Fibroblast of lung (primary cell): Measurements from ENCODE around the gene AGPAT4. TPM values are rescaled to one million over a fixed set of nuclear protein-coding genes. Genes with fewer than 3 reads are reported as not detected.

Experiments used
- DNase-seq, 2 donors: peaks; one replicate each; pipeline versions ENCODE4 v3.0.0 to v3.0.0-alpha.2; 2010; ENCODE audit warnings: low read depth in 2 of 2
- H2AFZ ChIP-seq: 2 replicates; pipeline ENCODE4 v1.5.1; 2012; ENCODE audit warnings: low read length, control low read depth, inconsistent platforms
- H3K27ac ChIP-seq: 2 replicates; pipeline ENCODE4 v1.5.1; 2011; ENCODE audit warnings: low read length, control low read depth; ENCODE audit not compliant: insufficient read depth
- H3K27me3 ChIP-seq: 2 replicates; pipeline ENCODE4 v1.5.1; 2011; ENCODE audit warnings: mild to moderate bottlenecking, low read length; ENCODE audit not compliant: control insufficient read depth, insufficient read depth
- H3K36me3 ChIP-seq: 2 replicates; pipeline ENCODE4 v1.5.1; 2011; ENCODE audit warnings: low read length; ENCODE audit not compliant: control insufficient read depth, insufficient read depth
- H3K4me1 ChIP-seq: 2 replicates; pipeline ENCODE4 v1.5.1; 2011; ENCODE audit warnings: low read length; ENCODE audit not compliant: control insufficient read depth, insufficient read depth; ENCODE audit errors: extremely low read depth
- H3K4me2 ChIP-seq: 2 replicates; pipeline ENCODE4 v1.5.1; 2011; ENCODE audit warnings: low read length, control low read depth; ENCODE audit not compliant: insufficient read depth; ENCODE audit errors: extremely low read depth
- H3K4me3 ChIP-seq, 4 experiments: fragments of 200-600 bp in 1 of 4; sonication (generic) in 1 of 4; replicated peaks in 1 of 4; 2 replicates each; pipeline ENCODE4 v1.5.1; 2011 to 2016; ENCODE audit warnings: low read length in 4 of 4, low read depth in 3 of 4, mild to moderate bottlenecking in 3 of 4, control low read depth in 2 of 4, inconsistent platforms in 1 of 4, mixed read lengths in 1 of 4; ENCODE audit not compliant: insufficient read depth in 1 of 4; ENCODE audit errors: control extremely low read depth in 1 of 4
- H3K79me2 ChIP-seq: 2 replicates; pipeline ENCODE4 v1.5.1; 2012; ENCODE audit warnings: mild to moderate bottlenecking, low read length, inconsistent platforms; ENCODE audit not compliant: control insufficient read depth, insufficient read depth
- H3K9ac ChIP-seq: 2 replicates; pipeline ENCODE4 v1.5.1; 2011; ENCODE audit warnings: mild to moderate bottlenecking, low read length, control low read depth; ENCODE audit not compliant: insufficient read depth
- H3K9me3 ChIP-seq: 2 replicates; pipeline ENCODE4 v1.5.1; 2012; ENCODE audit warnings: low read depth, low read length; ENCODE audit not compliant: control insufficient read depth, insufficient read depth
- H4K20me1 ChIP-seq: 2 replicates; pipeline ENCODE4 v1.5.1; 2011; ENCODE audit warnings: low read length; ENCODE audit not compliant: control insufficient read depth, insufficient read depth; ENCODE audit errors: extremely low read depth
- CTCF ChIP-seq, 2 donors: IDR thresholded peaks in 1 of 2; conservative IDR thresholded peaks in 1 of 2; 1 replicate in 1 of 2; 2 replicates in 1 of 2; pipeline ENCODE4 v1.5.1; 2011 to 2012; ENCODE audit warnings: low read length in 2 of 2, control low read depth in 1 of 2, inconsistent platforms in 1 of 2, low read depth in 1 of 2, mild to moderate bottlenecking in 1 of 2
- EZH2 ChIP-seq: IDR thresholded peaks from 2 replicates; pipeline ENCODE4 v1.5.1; 2012; ENCODE audit warnings: low read length, control low read depth, mild to moderate bottlenecking; ENCODE audit errors: missing control alignments
- polyA plus RNA-seq, 2 donors: library from polyadenylated mRNA; depleted of rRNA in 1 of 2; stranded (reverse) in 1 of 2; unstranded in 1 of 2; fragments of >200 nt; gene quantifications; 2 replicates each; pipeline ENCODE4 v1.2.1, GENCODE V29; 2011 to 2012; ENCODE audit warnings: missing spikeins in 1 of 2
- total RNA-seq: library from RNA; depleted of rRNA; stranded (reverse); fragments of >200 nt; gene quantifications from 2 replicates; pipeline ENCODE4 v1.2.1, GENCODE V29; 2014

The AGPAT4 gene
- total and polyA plus RNA-seq, 2 donors (not counting 1 experiment from before 2014, with no cell fraction given), result 4.7 to 8.4 TPM

- H3K9me3 ChIP-seq, result no peaks in the 10 kb centered on the region
- H3K4me1 ChIP-seq, result no peaks in the 10 kb centered on the region
- no peak overlapping the region for H3K4me2 ChIP-seq
- no peak for TF ChIP-seq EZH2
- TF ChIP-seq CTCF (conservative IDR thresholded peaks at IDR 0.05 in 1 of 2, IDR thresholded peaks at IDR 0.05 in 1 of 2; ENCODE audit: low read depth in 1 of 2, low read length in 2 of 2), result no peak
- H3K4me3 ChIP-seq, result no peak overlapping the region
- no peaks in the 10 kb centered on the region for H3K79me2 ChIP-seq
- H3K27me3 ChIP-seq, result no peaks in the 10 kb centered on the region
- H3K27ac ChIP-seq, result no peak overlapping the region
- H3K9ac ChIP-seq, result no peak overlapping the region
- no peaks in the 10 kb centered on the region for H3K36me3 ChIP-seq
- H2AFZ ChIP-seq, result no peak overlapping the region
- no peak for DNase-seq
- H4K20me1 ChIP-seq, result no peaks in the 10 kb centered on the region
Measured at GRCh38 chr6:161210857-161211256, 63.0 kb downstream of the AGPAT4 start.

GRCh38 chr6:161207200-161207599 lies 66.7 kb downstream of the AGPAT4 start:
- H4K20me1 ChIP-seq, result no peaks in the 10 kb centered on the region
- H3K4me3 ChIP-seq, result no peak overlapping the region
- no peaks in the 10 kb centered on the region for H3K4me1 ChIP-seq
- H3K36me3 ChIP-seq, result no peaks in the 10 kb centered on the region
- H3K27me3 ChIP-seq, result no peaks in the 10 kb centered on the region
- H3K79me2 ChIP-seq, result no peaks in the 10 kb centered on the region
- no peak for DNase-seq
- H2AFZ ChIP-seq, result no peak overlapping the region
- no peak overlapping the region for H3K9ac ChIP-seq
- no peak overlapping the region for H3K27ac ChIP-seq
- H3K9me3 ChIP-seq, result no peaks in the 10 kb centered on the region
- no peak for TF ChIP-seq CTCF (conservative IDR thresholded peaks at IDR 0.05 in 1 of 2, IDR thresholded peaks at IDR 0.05 in 1 of 2; ENCODE audit: low read depth in 1 of 2, low read length in 2 of 2)
- TF ChIP-seq EZH2, result no peak
- H3K4me2 ChIP-seq, result no peak overlapping the region

- H3K4me3 ChIP-seq, result no peak overlapping the region
- H3K4me1 ChIP-seq, result no peaks in the 10 kb centered on the region
- DNase-seq, result peak in 1 of 2 donors; percentile 66
- no peak overlapping the region for H3K9ac ChIP-seq
- H3K27ac ChIP-seq, result no peak overlapping the region
- H3K9me3 ChIP-seq, result no peaks in the 10 kb centered on the region
- TF ChIP-seq EZH2 (no peak), CTCF (conservative IDR thresholded peaks at IDR 0.05 in 1 of 2, IDR thresholded peaks at IDR 0.05 in 1 of 2; ENCODE audit: low read depth in 1 of 2, low read length in 2 of 2) (no peak)
- no peaks in the 10 kb centered on the region for H3K79me2 ChIP-seq
- no peak overlapping the region for H3K4me2 ChIP-seq
- no peaks in the 10 kb centered on the region for H4K20me1 ChIP-seq
- H3K36me3 ChIP-seq, result no peaks in the 10 kb centered on the region
- H2AFZ ChIP-seq, result no peak overlapping the region
- H3K27me3 ChIP-seq, result no peaks in the 10 kb centered on the region
Measured at GRCh38 chr6:161204866-161205557, 68.8 kb downstream of the AGPAT4 start.
